Ishikawa (cell line): ENCODE results near the gene C1orf141.

Source experiments
- CEBPB ChIP-seq: IDR thresholded peaks from 2 replicates; pipeline ENCODE4 v1.6.1; 2012
- CREB1 ChIP-seq: IDR thresholded peaks from 2 replicates; pipeline ENCODE4 v1.6.1; 2012; ENCODE audit warnings: low read depth
- EGR1 ChIP-seq: IDR thresholded peaks from 2 replicates; pipeline ENCODE4 v1.6.1; 2012
- EP300 ChIP-seq: IDR thresholded peaks from 2 replicates; pipeline ENCODE4 v1.6.1; 2012; ENCODE audit warnings: borderline replicate concordance
- FOXM1 ChIP-seq: IDR thresholded peaks from 2 replicates; pipeline ENCODE4 v1.6.1; 2012; ENCODE audit warnings: low read depth, borderline replicate concordance
- NFIC ChIP-seq: IDR thresholded peaks from 2 replicates; pipeline ENCODE4 v1.6.1; 2012
- RAD21 ChIP-seq: IDR thresholded peaks from 2 replicates; pipeline ENCODE4 v1.6.1; 2012; ENCODE audit warnings: low read depth
- TAF1 ChIP-seq: IDR thresholded peaks from 2 replicates; pipeline ENCODE4 v1.6.1; 2012; ENCODE audit warnings: low read depth, mild to moderate bottlenecking
- TCF12 ChIP-seq: IDR thresholded peaks from 2 replicates; pipeline ENCODE4 v1.6.1; 2012; ENCODE audit warnings: low read depth
- TEAD4 ChIP-seq: IDR thresholded peaks from 2 replicates; pipeline ENCODE4 v1.6.1; 2012
- YY1 ChIP-seq: IDR thresholded peaks from 2 replicates; pipeline ENCODE4 v1.6.1; 2012; ENCODE audit warnings: low read depth
- ZBTB7A ChIP-seq: IDR thresholded peaks from 2 replicates; pipeline ENCODE4 v1.6.1; 2012; ENCODE audit warnings: low read depth
- TF ChIP-seq, protein P1 (sequence below): IDR thresholded peaks from 2 replicates; pipeline ENCODE4 v1.6.1; 2012
- TF ChIP-seq, protein P2 (sequence below): IDR thresholded peaks from 2 replicates; pipeline ENCODE4 v1.6.1; 2012; ENCODE audit warnings: low read depth, mild to moderate bottlenecking
- TF ChIP-seq, protein P3 (sequence below): IDR thresholded peaks from 2 replicates; pipeline ENCODE4 v1.6.1; 2012

Gene C1orf141

DNA sequence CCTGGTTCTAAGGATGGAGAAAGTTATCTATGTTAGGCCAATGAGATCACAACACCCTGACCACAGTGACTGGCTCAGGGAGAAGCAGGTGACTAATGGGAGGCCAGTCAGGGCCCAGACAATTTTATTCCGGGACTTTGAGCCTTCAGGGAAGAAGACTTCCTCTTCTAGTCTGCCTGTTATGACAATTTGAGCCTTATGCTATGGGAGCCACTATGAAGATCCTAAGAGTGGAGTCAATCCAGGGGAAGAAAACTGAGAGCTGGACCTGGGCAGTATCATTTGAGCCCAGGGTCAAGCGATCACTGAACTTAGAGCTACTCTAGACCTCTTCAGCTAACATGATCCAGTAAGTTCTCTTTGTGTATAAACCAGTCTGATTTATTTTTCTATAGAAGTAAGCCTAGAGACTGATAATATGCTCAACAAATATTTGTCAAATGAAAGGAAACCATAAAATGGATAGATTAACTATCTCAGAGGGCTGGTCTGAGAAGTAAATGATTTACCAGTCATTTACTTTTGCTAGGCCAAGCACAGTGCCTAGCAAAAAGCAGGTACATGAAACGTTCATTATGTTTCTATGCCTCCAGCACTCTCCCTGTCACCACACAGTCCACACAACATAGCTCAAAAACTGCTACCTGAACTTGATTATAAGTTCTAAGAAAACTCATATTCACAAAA is 4.2 kb upstream of the C1orf141 start:
- TF ChIP-seq, protein P1, sequence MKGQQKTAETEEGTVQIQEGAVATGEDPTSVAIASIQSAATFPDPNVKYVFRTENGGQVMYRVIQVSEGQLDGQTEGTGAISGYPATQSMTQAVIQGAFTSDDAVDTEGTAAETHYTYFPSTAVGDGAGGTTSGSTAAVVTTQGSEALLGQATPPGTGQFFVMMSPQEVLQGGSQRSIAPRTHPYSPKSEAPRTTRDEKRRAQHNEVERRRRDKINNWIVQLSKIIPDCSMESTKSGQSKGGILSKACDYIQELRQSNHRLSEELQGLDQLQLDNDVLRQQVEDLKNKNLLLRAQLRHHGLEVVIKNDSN, result no peak
- TF ChIP-seq, protein P2, sequence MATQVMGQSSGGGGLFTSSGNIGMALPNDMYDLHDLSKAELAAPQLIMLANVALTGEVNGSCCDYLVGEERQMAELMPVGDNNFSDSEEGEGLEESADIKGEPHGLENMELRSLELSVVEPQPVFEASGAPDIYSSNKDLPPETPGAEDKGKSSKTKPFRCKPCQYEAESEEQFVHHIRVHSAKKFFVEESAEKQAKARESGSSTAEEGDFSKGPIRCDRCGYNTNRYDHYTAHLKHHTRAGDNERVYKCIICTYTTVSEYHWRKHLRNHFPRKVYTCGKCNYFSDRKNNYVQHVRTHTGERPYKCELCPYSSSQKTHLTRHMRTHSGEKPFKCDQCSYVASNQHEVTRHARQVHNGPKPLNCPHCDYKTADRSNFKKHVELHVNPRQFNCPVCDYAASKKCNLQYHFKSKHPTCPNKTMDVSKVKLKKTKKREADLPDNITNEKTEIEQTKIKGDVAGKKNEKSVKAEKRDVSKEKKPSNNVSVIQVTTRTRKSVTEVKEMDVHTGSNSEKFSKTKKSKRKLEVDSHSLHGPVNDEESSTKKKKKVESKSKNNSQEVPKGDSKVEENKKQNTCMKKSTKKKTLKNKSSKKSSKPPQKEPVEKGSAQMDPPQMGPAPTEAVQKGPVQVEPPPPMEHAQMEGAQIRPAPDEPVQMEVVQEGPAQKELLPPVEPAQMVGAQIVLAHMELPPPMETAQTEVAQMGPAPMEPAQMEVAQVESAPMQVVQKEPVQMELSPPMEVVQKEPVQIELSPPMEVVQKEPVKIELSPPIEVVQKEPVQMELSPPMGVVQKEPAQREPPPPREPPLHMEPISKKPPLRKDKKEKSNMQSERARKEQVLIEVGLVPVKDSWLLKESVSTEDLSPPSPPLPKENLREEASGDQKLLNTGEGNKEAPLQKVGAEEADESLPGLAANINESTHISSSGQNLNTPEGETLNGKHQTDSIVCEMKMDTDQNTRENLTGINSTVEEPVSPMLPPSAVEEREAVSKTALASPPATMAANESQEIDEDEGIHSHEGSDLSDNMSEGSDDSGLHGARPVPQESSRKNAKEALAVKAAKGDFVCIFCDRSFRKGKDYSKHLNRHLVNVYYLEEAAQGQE, result no peak
- TF ChIP-seq NFIC, result no peak

DNA sequence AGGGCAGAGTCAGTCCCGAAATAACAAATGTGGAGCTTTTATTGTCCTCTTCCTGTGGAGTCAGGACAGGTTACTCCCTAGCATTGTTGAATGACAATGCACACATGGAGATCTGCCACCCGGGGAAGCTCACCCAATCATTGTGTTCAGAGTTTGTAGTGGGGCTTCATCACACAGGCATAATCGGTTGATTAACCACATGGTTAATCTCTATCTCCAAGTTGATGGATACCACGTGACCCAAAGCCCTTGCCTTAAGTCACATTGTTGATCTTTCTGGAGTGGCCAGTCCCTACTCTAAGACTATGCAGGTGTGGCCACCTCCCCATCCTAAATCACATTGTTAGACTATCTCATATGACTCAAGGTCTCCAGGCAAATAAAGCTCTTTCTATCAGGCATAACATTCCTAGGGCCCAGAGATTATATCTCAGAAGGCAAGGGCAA is 2.6 kb upstream of the C1orf141 start:
- TF ChIP-seq CREB1, result no peak
- TF ChIP-seq, protein P1, result peak; percentile 52; the same call in 1 of the 2 replicates

DNA sequence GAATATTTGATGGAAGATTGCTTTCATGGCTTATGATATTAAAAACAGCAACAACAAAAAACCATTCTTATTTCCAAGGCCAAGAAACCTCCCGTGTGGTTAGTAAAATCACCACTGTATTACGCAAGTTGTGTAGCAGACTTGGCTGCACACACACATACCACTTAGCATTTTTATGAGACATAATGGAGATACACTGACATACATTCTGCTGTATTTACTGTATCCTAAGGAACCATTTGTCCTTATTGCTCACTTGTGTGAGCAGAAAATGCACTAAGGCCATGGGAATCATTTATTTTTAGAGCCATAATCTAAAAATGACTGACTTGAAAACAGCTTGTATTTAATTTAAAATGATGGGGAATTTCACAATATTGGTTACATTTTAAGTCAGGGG is 584 bp upstream of the C1orf141 start:
- TF ChIP-seq CEBPB, result peak; percentile 56; the same call in 1 of the 2 replicates
- TF ChIP-seq, protein P1, result no peak

DNA sequence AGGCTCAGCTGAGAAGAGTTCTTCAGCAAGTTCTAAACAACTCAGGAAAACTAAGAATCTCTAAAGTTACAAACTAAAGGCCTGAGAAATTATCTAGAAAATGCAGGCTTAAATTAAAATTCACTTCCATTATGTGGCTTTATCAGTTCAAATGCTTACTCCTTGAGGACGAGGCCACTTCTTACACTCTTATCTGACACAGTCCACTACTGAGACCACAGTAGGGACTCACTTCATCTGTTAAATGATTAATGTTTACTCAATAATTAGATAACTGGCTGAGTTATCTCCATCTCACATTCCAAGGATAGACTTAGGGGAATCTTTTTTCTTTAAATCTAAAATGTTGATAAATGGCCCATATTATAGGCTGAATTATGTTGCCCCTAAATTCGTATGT is 1.6 kb downstream of the C1orf141 start:
- TF ChIP-seq TAF1 (no peak), FOXM1 (no peak), CEBPB (no peak), TCF12 (no peak), ZBTB7A (no peak), CREB1 (no peak), NFIC (no peak), TEAD4 (no peak), EGR1 (no peak), EP300 (no peak), RAD21 (no peak), YY1 (no peak)
- TF ChIP-seq, protein P3, sequence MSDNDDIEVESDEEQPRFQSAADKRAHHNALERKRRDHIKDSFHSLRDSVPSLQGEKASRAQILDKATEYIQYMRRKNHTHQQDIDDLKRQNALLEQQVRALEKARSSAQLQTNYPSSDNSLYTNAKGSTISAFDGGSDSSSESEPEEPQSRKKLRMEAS, result no peak
- TF ChIP-seq, protein P1, result no peak
- TF ChIP-seq, protein P2, result no peak

DNA sequence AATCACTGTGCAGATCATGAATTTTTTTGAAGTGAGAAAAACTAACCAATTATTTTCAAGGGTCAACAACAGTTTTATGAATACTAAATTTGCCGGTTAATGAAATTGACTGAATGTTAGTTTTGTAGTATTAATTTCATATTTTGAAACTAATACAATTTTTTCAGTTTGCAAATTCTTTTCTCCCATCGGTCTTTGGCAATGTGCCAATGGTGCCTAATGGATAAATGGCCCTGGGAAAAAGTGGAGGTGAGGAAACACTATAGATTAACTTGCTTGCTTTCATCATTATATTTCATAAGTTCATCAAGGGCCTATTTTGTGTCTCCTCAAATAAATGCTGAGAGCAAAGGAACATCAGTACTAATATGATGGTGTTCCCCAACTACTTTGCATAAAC is 4.1 kb downstream of the C1orf141 start:
- TF ChIP-seq FOXM1, result no peak
- no peak for TF ChIP-seq TEAD4
- no peak for TF ChIP-seq EP300
- TF ChIP-seq CREB1, result no peak
- no peak for TF ChIP-seq TAF1
- no peak for TF ChIP-seq ZBTB7A
- TF ChIP-seq EGR1, result no peak
- TF ChIP-seq, protein P3, result no peak
- no peak for TF ChIP-seq RAD21
- TF ChIP-seq TCF12, result no peak
- TF ChIP-seq, protein P2, result no peak
- TF ChIP-seq, protein P1, result no peak
- no peak for TF ChIP-seq NFIC
- no peak for TF ChIP-seq CEBPB
- TF ChIP-seq YY1, result no peak
